HEK293T (cell line): ENCODE measurements around the gene KRT35.

ENCODE experiments used
- CTCF ChIA-PET: fragments of 350-600 bp; formaldehyde crosslinking; extraction: SDS; loops from one replicate; lab custom pipeline; 2021; ENCODE audit warnings: antibody characterized with exemption, inconsistent platforms; lab: Yijun Ruan, JAX
- POLR2A ChIA-PET: fragments of 350-600 bp; formaldehyde crosslinking; extraction: SDS; loops from one replicate; lab custom pipeline; 2020; ENCODE audit warnings: antibody characterized with exemption, inconsistent platforms; lab: Yijun Ruan, JAX
- DNase-seq: peaks from one replicate; pipeline ENCODE4 v3.0.0; 2012; ENCODE audit warnings: mixed read lengths; ENCODE audit errors: extremely low spot score
- ARNT ChIP-seq: fragments of 450-650 bp; IDR thresholded peaks from 2 replicates; pipeline ENCODE4 v1.6.1; 2017; ENCODE audit warnings: mild to moderate bottlenecking
- BHLHE40 ChIP-seq: fragments of 450-650 bp; IDR thresholded peaks from 2 replicates; pipeline ENCODE4 v1.6.1; 2016; ENCODE audit warnings: mild to moderate bottlenecking, moderate library complexity, borderline replicate concordance
- CTBP1 ChIP-seq: fragments of 450-650 bp; IDR thresholded peaks from 2 replicates; pipeline ENCODE4 v1.6.1; 2016; ENCODE audit warnings: borderline replicate concordance
- ELF4 ChIP-seq: fragments of 450-650 bp; IDR thresholded peaks from 2 replicates; pipeline ENCODE4 v1.6.1; 2017; ENCODE audit warnings: antibody characterized with exemption
- FOXA1 ChIP-seq: fragments of 450-650 bp; IDR thresholded peaks from 2 replicates; pipeline ENCODE4 v1.6.1; 2016; ENCODE audit warnings: mild to moderate bottlenecking
- FOXK2 ChIP-seq: fragments of 450-650 bp; IDR thresholded peaks from 2 replicates; pipeline ENCODE4 v1.6.1; 2016; ENCODE audit warnings: mild to moderate bottlenecking
- FOXM1 ChIP-seq: fragments of 450-650 bp; IDR thresholded peaks from 2 replicates; pipeline ENCODE4 v1.6.1; 2017; ENCODE audit warnings: mild to moderate bottlenecking, borderline replicate concordance
- HDGF ChIP-seq: fragments of 450-650 bp; IDR thresholded peaks from 2 replicates; pipeline ENCODE4 v1.6.1; 2017; ENCODE audit warnings: antibody characterized with exemption, borderline replicate concordance
- L3MBTL2 ChIP-seq: fragments of 450-650 bp; conservative IDR thresholded peaks from 2 replicates; pipeline ENCODE4 v1.6.1; 2016; ENCODE audit warnings: mild to moderate bottlenecking
- LEF1 ChIP-seq: fragments of 450-650 bp; IDR thresholded peaks from 2 replicates; pipeline ENCODE4 v1.6.1; 2017; ENCODE audit warnings: mild to moderate bottlenecking, borderline replicate concordance
- NFRKB ChIP-seq: fragments of 450-650 bp; IDR thresholded peaks from 2 replicates; pipeline ENCODE4 v1.6.1; 2016; ENCODE audit warnings: mild to moderate bottlenecking, moderate library complexity
- SP1 ChIP-seq: fragments of 450-650 bp; IDR thresholded peaks from 2 replicates; pipeline ENCODE4 v1.6.1; 2017
- SUZ12 ChIP-seq: fragments of 450-650 bp; IDR thresholded peaks from 2 replicates; pipeline ENCODE4 v1.6.1; 2016; ENCODE audit warnings: mild to moderate bottlenecking
- TARDBP ChIP-seq: fragments of 450-650 bp; IDR thresholded peaks from 2 replicates; pipeline ENCODE4 v1.6.1; 2016
- ZNF384 ChIP-seq: fragments of 450-650 bp; IDR thresholded peaks from 2 replicates; pipeline ENCODE4 v1.6.1; 2016
- TF ChIP-seq, protein P1 (sequence below): fragments of 450-650 bp; IDR thresholded peaks from 2 replicates; pipeline ENCODE4 v1.6.1; 2016

KRT35 gene

DNA sequence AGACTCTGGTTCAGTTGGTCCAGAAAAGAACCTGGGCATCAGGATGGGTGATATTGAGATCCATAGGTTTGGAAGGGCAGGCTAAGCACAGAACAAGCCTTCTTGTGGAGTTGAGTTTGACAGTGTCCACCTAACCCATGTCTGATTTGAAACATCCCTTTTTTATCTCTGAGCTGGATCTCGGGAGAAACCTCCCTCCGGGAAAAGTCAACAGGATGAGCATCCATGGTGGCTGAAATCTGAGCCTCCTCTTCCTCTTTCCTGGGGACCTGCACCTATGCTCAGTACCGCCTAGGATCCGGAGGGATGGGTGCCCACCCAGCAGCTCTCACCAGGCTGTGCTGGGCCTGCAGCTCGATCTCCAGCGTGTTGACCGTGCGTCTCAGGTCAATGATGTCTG lies 17.2 kb downstream of the KRT35 start:
- ChIA-PET POLR2A (no interaction called here), CTCF (no interaction called here)
- TF ChIP-seq ZNF384: no peak
- TF ChIP-seq L3MBTL2: no peak
- TF ChIP-seq ARNT: no peak
- DNase-seq: no peak

DNA sequence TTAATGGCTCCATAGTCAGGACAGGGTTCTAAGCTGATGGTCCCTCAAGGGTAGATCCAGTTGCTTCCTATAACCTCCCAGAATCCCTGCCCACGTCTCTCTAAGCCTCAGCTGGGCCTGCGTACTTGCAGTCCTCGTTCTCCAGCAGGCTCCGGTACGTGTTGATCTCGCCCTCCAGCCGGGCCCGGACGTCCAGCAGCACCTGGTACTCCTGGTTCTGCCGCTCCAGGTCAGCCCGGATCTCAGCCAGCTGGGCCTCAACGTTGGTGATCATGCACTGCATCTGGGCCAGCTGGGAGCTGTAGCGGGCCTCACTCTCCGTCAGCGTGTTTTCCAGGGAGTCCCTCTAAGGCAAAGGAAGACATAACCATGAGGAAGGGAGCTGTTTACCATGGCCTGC lies 18.2 kb downstream of the KRT35 start:
- CTCF ChIA-PET: interaction anchor here (0.6 kb wide), 1 partner anchor 67 kb away, joined by 3 read pairs; no protein-coding TSS in a partner anchor
- no peak for DNase-seq
- POLR2A ChIA-PET: no interaction called here
- TF ChIP-seq ELF4 (no peak), L3MBTL2 (no peak), ZNF384 (no peak), TARDBP (no peak), LEF1 (no peak), SUZ12 (no peak)

GRCh38 chr17:41457676-41458075 lies 23.3 kb downstream of the KRT35 start:
- DNase-seq: no peak
- ChIA-PET CTCF (interaction anchor here (1.1 kb wide), 1 partner anchor 92 kb away, joined by 3 read pairs; no protein-coding TSS in a partner anchor), POLR2A (no interaction called here)
- no peak for TF ChIP-seq FOXK2
- TF ChIP-seq ZNF384: no peak
- TF ChIP-seq HDGF: no peak
- no peak for TF ChIP-seq ELF4

DNA sequence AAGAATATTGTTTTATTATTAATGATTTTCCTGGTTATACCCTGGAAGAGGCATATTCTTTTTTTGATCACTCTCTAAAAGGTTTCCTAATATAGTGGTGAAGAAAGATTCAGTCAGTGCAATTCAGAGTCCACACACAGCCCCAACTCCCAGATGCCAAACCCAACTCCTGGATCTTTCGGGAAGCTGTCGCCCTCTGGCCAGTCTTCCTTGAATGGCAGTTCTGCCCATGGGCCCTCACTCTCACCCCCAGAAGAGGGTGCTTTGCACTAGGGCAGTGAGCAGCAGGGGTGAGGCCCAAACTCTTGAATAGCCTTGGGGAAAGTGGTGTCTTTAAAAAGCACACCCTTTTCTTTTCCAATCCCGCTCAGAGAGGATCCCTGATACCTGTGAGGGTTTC lies 24.7 kb downstream of the KRT35 start:
- DNase-seq: no peak
- TF ChIP-seq FOXK2: no peak
- TF ChIP-seq HDGF: no peak
- no peak for TF ChIP-seq ARNT
- TF ChIP-seq FOXM1: no peak
- TF ChIP-seq ZNF384: no peak
- no peak for TF ChIP-seq CTBP1
- no peak for TF ChIP-seq TARDBP
- TF ChIP-seq FOXA1: no peak
- TF ChIP-seq NFRKB: no peak
- no peak for TF ChIP-seq SUZ12
- no peak for TF ChIP-seq L3MBTL2
- no peak for TF ChIP-seq ELF4
- TF ChIP-seq, protein P1, sequence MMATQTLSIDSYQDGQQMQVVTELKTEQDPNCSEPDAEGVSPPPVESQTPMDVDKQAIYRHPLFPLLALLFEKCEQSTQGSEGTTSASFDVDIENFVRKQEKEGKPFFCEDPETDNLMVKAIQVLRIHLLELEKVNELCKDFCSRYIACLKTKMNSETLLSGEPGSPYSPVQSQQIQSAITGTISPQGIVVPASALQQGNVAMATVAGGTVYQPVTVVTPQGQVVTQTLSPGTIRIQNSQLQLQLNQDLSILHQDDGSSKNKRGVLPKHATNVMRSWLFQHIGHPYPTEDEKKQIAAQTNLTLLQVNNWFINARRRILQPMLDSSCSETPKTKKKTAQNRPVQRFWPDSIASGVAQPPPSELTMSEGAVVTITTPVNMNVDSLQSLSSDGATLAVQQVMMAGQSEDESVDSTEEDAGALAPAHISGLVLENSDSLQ: no peak
- TF ChIP-seq BHLHE40: no peak
- no peak for TF ChIP-seq SP1
- no peak for TF ChIP-seq LEF1
- POLR2A ChIA-PET: no interaction called here
- CTCF ChIA-PET: no interaction called here

DNA sequence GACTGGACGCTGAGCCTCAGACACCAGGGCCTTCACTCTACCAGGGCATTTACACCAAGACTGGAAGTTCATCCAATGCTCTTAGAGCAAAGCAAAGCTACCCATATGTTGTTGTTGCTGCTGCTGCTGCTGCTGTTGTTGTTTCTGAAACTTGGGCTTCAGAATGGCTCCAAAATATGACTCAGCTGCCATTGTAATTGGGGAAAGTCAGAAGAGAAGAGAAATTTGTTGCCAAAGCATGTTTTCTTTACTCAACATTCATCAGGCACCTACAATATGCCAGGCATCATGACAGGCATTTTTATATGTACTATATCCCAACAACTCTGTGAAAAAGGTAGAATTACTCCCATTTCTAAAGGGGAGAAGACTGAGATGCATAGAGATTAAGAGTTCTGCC lies 25.7 kb downstream of the KRT35 start:
- DNase-seq: no peak
- POLR2A ChIA-PET: no interaction called here
- TF ChIP-seq L3MBTL2 (no peak), ZNF384 (no peak), FOXK2 (no peak), LEF1 (no peak), FOXM1 (no peak), NFRKB (no peak), HDGF (no peak), SP1 (no peak), CTBP1 (no peak), ELF4 (no peak), ARNT (no peak), TARDBP (no peak)
- CTCF ChIA-PET: no interaction called here

DNA sequence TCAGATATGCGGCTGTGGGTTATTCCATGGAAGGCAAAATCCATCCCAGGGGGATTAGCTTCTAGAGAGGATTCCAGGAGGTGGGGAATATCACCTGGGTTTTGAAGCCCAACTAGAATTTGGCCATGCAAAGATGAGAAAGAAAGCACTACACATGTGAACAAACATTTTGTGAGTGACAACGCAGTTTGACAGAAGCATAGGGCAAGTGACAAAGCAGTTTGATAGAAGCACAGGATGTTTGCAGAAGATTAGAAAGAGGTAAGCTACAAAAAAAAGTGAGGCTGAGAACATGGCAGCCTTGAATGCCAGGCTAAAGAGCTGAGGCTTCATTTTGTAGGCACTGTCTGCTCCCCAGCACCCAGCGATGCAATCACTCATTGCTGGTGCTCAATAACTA lies 27.9 kb downstream of the KRT35 start:
- TF ChIP-seq SP1: no peak

DNA sequence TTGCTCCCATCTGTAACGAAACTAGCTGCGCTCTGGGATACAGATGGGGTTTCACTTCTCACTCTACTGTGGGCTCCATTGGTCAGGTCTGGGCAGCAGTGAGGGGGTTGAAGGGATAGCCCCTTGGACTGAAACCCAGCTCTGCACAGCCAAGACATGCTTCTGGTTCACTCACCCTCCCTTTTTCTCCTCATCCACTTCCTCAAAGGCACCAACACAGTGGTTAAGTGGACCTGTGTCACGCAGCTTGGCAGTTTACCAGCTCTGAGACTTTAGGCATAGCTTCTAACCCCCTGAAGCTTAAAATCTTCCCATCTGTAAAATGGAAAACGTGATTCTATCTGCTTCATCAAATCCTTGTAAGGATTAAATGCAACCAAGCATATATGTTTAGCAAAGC lies 28.7 kb downstream of the KRT35 start:
- no peak for DNase-seq
- ChIA-PET CTCF (no interaction called here), POLR2A (no interaction called here)
- TF ChIP-seq CTBP1 (no peak), LEF1 (no peak), FOXM1 (no peak), L3MBTL2 (no peak), ZNF384 (no peak), ELF4 (no peak), NFRKB (no peak), FOXA1 (no peak), FOXK2 (no peak), HDGF (no peak), SUZ12 (no peak), ARNT (no peak), TARDBP (no peak), BHLHE40 (no peak), SP1 (no peak)
- TF ChIP-seq, protein P1: no peak

More for the DNA sequence above, 27.9 kb downstream of the KRT35 start:
- DNase-seq: no peak
- POLR2A ChIA-PET: no interaction called here
- CTCF ChIA-PET: no interaction called here

- no peak for DNase-seq
- ChIA-PET POLR2A (no interaction called here), CTCF (interaction anchor here (0.7 kb wide), 1 partner anchor 53 kb away, joined by 3 read pairs; no protein-coding TSS in a partner anchor)
- no peak for TF ChIP-seq FOXK2
- no peak for TF ChIP-seq SUZ12
- TF ChIP-seq NFRKB: no peak
- TF ChIP-seq BHLHE40: no peak
Measured at GRCh38 chr17:41451154-41451728, 29.7 kb downstream of the KRT35 start.
